ENCODE measurements around the gene TCHP.

Gene TCHP

DNA sequence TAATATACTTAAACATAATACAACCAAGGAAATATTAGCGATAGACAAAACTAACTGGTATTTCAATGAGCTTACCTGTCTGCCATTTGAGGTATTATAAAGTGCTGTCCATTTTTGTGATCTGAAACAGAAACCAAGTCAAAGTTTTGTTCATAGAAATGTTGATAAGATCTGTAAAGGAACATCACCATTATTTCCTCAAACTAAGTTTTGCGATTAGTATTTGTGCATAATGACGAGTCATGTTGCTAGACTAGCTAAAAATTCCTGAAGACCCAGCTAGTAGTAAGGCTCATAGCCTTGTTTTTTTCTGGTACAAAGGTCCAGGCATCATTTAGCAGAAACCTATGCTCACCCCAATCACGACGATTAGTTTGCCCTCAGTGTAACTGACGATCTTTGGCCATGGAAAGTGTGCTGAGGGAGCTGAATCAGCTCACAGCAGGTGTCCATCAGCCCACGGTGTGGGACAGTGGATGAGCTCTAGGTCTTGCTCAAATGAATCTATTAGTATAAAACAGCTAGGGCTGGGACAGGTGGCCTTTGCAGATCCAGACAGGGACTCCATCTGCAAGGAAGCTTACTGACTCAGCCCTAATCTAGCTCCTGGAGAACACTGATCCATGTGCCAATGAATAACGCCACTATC is 67.4 kb downstream of the TCHP start:
- TF ChIP-seq, protein P1, sequence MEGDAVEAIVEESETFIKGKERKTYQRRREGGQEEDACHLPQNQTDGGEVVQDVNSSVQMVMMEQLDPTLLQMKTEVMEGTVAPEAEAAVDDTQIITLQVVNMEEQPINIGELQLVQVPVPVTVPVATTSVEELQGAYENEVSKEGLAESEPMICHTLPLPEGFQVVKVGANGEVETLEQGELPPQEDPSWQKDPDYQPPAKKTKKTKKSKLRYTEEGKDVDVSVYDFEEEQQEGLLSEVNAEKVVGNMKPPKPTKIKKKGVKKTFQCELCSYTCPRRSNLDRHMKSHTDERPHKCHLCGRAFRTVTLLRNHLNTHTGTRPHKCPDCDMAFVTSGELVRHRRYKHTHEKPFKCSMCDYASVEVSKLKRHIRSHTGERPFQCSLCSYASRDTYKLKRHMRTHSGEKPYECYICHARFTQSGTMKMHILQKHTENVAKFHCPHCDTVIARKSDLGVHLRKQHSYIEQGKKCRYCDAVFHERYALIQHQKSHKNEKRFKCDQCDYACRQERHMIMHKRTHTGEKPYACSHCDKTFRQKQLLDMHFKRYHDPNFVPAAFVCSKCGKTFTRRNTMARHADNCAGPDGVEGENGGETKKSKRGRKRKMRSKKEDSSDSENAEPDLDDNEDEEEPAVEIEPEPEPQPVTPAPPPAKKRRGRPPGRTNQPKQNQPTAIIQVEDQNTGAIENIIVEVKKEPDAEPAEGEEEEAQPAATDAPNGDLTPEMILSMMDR (conservative IDR thresholded peaks at IDR 0.05; ENCODE audit: low read length): no peak
- no peak for TF ChIP-seq EZH2phosphoT487 (IDR thresholded peaks at IDR 0.05; ENCODE audit: borderline replicate concordance)
- Histone ChIP-seq H2AFZ (ENCODE audit: low read length) (no peak overlapping the region), H4K20me1 (ENCODE audit: insufficient read depth, low read length, poor library complexity, severe bottlenecking) (no peaks in the 10 kb centered on the region), H3F3A (ENCODE audit: low read depth) (peaks cover 4% of the 10 kb centered on the region; the same call in 1 of the 2 replicates), H3K4me3 (ENCODE audit: low read length, poor library complexity, severe bottlenecking) (no peak overlapping the region), H3K9ac (ENCODE audit: low read depth, low read length, poor library complexity, severe bottlenecking) (no peak overlapping the region), H3K9me3 (ENCODE audit: insufficient read depth, low read depth, low read length) (no peaks in the 10 kb centered on the region), H3K27me3 (ENCODE audit: insufficient read depth, low read length, poor library complexity, severe bottlenecking) (no peaks in the 10 kb centered on the region), H3K4me1 (ENCODE audit: insufficient read depth, low read length, poor library complexity, severe bottlenecking) (peaks cover 25% of the 10 kb centered on the region), H3K9me2 (replicated peaks; ENCODE audit: low read depth, low read length) (no peaks in the 10 kb centered on the region), H3K36me3 (ENCODE audit: insufficient read depth, low read length) (peaks cover 62% of the 10 kb centered on the region; the same call in 1 of the 2 replicates), H3K79me2 (ENCODE audit: insufficient read depth, low read length) (no peaks in the 10 kb centered on the region), H3K4me2 (ENCODE audit: low read depth, low read length, poor library complexity, severe bottlenecking) (no peak overlapping the region)
